DMS79 (cell line): Measurements from ENCODE around the gene AGPS.

ENCODE experiments used
- DNase-seq: peaks from one replicate; lab custom pipeline; 2025; lab: John Stamatoyannopoulos, UW

The AGPS gene

DNA sequence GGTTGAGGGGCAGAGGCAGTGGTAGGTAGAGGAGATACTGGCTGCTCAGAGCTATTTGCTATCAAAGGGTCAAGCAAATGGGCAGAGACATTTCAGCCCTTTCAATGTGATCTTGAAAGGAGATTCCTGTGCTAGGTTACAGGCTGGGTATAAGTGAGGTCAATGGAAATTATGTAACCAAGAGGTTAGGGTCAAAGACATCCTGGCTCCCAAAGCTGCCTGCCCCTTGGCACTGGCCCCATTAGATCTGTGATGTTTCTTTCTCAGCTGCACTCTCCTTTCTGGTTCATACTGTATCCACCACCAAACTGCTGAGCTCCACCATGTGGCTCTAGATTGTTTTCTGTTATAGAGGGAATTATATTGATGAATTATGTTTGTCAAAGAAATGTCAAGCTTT, 200.4 kb downstream of the AGPS start:
- DNase-seq = no peak

DNA sequence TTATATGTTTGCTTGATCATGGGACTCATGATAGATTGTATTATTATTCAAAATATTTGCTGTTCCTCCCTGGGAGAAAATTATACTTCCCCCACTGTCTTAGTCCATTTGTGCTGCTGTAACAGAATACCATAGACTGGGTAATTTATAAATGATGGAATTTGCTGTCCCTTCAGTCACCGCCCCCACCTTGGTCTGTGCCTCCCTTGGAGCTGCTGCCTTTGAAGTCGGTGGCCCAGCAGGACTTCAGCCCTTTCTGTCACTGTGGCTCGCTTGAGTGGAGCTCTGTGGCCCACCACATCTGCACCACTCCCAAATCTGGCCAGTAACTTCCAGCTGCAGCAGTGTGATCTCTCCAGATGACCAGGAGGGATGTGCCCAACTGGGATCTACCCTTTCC, 200.8 kb downstream of the AGPS start:
- no peak for DNase-seq
